DLD1 (cell line): Measurements from ENCODE around the gene PCNX1.

ENCODE experiments used
- in situ Hi-C: cut with HindIII; loops from 2 replicates; pipeline ENCODE4 v1.10.0; 2017; ENCODE audit warnings: low sequenced_read_pairs

Gene PCNX1

DNA sequence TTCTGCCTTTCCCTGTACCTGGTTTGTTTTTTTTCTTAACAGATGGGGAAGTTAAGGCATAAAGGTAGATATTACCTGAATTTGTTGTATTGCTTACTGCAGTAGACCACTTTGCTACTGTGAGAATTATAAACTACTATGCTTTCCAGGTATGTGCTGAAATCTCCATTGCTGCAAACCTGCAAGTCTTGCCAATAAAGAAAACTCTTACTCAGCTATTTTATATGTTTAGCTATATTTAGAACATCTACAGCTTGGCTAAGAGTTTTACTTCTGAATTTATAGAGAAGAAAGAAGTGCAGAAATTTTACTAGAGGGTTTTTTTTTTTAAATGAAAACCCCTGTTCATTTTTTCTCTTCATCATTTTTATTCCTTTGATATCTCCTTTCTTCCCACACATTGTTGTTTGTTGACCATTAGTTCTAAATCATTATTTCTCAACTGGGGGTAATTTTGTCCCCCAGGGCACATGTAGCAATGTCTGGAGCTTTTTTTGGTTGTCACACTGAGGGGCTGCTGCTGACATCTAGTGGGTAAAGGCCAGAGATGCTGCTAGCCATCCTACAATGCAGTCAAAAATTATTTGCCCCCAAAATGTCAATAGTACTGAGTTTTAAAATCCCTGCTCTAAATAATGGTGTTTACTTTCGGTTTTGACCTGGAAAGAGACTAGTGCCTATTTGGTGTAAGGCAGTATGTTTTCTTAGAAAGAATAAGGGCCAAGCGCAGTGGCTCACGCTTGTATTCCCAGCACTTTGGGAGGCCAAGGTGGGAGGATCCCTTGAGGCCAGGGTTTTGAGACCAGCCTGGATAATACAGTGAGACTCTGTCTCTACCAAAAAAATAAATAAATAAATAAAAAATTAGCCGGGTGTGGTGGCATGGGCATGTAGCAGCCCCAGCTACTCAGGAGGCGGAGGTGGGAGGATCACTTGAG is 48.6 kb downstream of the PCNX1 start:
- in situ Hi-C loops = no loop called here

DNA sequence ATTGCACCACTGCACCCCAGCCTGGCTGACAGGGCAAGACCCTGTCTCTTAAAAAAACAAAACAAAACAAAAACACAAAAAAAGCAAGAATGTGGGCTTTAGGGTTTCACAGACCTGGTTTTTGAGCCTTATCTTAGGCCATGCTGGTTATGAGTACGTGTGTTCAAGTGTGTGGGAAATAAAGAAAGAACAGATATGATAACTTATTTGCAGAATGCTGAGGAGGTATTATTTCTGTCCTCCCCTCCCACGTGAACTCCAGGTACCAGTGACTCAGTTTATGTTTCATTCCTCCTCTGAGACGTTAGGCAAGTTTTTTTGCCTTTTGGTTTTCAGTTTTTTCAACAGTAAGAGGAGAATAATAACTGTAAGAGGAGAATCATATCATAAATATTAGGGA is 49.3 kb downstream of the PCNX1 start:
- in situ Hi-C loops = no loop called here

DNA sequence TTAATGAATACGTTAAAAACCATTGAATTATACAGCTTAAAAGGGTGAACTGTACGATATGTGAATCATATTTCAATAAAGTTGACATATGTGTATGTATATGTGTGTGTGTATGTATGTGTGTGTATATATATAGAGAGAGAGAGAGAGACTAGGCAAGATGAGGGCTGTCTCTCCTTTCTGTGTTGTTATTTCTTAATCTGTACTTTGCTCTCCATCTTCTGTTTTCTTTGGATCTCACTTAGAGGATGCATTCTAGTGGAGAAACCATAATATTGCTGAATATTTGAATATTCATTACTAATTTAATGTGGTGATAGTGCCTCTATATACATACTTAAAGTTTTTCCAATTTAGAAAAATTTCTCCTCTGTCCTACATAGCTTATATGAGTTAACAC is 50.5 kb downstream of the PCNX1 start:
- in situ Hi-C loops = no loop called here

GRCh38 chr14:70962935-70963334 is 55.7 kb downstream of the PCNX1 start:
- in situ Hi-C loops = no loop called here

DNA sequence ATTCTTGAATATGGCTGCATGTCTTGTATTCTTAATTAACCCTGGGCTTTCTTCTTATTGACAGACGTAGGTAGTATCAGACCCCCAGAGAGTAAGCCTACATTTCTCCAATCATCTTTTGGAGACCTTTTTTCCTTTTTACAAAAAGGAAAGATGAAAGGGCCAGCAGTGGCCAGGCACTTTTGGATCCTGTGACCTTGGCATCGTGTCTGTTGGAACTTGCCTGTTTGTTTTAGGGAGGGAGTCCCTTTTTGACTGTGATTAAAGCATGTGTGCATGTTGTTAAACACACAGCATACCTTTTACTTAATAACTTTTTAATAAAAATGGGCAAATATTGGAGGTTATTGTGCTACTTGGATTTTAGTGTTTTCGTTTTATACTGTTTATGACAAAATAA is 57.2 kb downstream of the PCNX1 start:
- in situ Hi-C loops = no loop called here

- in situ Hi-C loops = no loop called here
Measured at GRCh38 chr14:70971560-70971959, 64.3 kb downstream of the PCNX1 start.

- in situ Hi-C loops = no loop called here
Measured at GRCh38 chr14:70972107-70972976, 65.1 kb downstream of the PCNX1 start.

- in situ Hi-C loops = no loop called here
Measured at GRCh38 chr14:70976591-70976990, 69.3 kb downstream of the PCNX1 start.

DNA sequence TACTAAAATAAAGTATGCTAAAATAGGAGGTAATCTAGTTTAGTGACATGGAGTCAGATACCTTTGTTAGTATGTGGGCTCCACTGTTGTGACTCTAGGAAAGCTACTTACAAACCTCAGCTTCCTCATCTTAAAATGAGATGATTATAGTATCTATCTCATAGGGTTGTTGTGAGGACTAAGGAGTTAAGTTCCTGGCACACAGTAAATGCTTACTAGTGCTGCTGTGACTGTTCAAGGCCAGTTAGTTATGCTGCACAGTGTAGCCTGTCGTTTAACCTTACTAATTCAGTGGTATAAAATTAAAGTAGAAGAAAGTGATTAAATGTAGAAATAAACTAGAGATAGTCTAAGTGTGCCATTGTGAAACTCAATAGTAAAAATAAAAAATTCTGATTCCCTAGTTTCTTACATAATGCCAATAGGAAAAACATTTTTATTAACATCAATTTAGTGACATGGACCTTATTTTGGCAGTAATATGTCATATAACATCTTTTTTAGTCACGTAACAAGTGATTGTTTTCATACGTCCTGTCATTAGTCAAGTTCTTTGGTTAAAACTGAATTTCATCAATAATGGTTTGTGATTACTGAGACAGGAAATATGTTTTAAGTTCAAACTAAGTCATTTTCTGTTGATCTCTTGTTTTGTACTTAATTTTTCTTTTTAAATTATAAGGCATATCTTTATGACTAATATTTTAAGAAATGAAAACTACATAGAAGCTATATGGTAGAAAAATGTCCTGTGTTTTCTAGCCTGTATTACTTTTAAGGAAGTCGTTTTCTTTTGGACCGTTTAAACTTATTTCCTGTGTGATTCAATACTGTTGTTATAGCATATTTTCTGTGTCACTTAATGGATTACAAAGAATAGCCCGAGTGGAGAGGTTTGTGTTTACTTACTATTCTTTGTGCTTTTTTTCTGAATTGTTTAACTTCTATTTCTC is 74.0 kb downstream of the PCNX1 start:
- in situ Hi-C loops = no loop called here

- in situ Hi-C loops = no loop called here
Measured at GRCh38 chr14:70982200-70982599, 74.9 kb downstream of the PCNX1 start.

DNA sequence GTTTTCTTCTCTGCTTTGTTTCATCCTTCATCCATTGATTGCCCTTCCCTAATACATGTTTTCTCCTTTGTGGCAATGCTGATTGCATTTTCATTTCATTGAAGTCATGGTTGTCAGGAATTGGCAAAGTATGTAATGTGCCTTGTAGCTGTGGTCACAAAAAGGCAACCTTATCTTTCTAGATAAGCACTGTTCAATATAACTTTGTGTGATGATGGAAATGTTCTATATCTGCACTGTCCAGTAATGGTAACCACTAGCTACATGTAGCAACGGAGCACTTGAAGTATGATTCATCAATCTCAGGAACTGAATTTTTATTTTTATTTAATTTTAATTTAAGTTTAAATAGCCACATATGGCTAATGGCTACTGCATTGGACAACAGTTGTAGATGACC is 79.8 kb downstream of the PCNX1 start:
- in situ Hi-C loops = no loop called here

DNA sequence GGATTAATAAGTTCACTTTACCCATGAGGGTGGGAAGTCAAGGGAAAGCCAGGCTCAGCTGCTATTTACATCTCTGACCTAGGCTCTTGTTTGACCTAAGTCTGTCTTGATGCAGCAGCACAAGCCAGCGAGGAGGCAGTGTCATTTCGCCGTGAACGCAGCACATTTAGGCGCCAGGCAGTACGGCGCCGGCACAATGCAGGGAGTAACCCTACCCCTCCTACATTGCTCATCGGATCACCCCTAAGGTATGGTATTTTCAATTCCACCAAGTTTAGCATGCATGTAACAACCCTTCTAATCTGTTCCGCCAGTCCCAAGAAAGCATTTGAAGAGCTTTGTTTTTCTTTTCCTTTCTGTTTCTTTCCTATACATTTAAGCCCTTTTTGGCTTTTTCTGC is 81.2 kb downstream of the PCNX1 start:
- in situ Hi-C loops = no loop called here

DNA sequence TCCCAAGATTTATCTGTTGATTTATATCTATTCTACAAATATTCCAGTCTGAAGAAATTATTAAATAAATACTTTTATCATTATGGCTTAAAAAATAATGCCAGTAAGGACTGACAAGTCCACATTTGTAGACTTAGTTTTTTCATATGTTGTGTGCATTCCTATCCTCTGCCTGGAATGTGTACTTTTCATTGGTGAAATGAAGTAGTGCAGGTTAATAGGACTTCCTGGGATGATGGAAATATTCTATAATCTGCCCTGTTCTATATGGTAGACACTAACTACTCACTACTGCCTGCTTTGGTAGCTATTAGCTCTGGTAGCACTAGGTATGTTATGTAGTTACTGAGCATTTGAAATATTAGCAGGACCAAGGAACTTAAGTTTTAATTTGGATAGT is 86.7 kb downstream of the PCNX1 start:
- in situ Hi-C loops = no loop called here

- in situ Hi-C loops = no loop called here
Measured at GRCh38 chr14:70995211-70995610, 88.0 kb downstream of the PCNX1 start.

DNA sequence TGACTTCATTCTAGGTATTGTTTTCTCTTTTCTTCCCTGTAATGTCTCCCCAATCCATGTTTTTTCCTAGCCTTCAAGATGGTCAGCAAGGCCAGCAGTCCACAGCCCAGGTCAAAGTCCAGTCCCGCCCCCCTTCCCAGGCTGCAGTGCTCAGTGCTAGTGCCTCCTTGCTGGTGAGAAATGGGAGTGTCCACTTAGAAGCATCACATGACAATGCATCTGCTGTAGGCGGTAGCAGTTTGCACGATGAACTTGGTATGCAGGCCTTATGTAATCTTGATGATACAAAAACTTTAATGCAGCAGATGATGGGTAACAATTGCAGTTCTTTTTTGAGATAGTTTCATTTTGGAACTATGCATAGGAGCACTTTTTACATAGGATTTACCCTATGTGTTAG is 88.4 kb downstream of the PCNX1 start:
- in situ Hi-C loops = no loop called here

DNA sequence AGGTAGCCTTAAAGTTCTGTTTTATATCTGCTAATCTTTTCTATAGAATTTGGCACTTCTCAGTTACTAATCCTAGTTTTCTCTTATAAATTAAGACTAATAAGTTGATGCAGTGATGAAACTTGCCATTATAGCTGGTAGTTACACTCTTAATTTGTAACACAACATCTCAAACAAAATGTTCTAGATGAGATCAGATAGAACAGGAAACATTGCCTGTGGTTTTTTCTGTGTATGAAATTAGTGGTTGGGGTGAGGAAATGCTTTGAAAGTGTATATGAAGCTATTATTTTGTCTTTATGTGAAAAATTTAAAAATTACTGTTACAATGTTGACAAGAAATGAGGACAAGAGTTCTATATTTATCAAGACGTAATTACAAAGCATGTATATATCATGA is 91.9 kb downstream of the PCNX1 start:
- in situ Hi-C loops = no loop called here

DNA sequence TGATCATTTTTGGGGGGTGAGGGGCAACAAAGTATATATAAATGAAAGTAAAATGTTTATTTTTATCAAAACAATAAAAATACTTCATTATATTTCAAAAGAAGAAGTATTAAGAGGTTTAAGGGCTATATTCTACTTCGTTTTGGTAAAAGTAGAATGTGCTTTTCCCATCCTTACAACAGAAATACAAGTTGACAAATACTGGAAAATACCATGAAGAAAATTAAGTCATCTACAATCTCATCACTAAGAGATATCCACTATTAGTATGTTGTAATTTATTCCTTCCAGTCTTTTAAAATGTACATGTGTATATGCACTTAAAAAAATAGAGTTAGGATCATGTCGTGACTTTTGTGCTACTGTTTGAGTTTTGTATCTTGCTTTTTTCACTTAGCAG is 92.8 kb downstream of the PCNX1 start:
- in situ Hi-C loops = no loop called here

DNA sequence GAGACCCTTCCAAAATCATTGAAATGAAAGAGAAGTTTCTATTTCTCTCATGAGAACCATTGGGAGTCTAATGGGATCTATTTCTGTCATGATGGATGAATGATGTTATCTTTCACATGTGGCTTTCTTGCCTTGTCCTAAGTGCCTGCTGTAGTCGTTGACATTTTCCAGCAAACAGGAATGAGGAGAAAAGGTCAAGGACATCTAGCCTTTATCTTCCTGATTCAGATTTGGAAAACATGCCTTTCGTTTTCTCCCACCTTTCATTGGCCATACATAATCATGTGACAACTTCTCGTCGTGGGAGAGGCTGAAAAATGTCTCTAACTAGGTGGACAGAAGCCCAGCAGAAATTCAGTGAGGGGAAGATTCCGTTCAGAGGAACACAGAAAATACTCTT is 94.5 kb downstream of the PCNX1 start:
- in situ Hi-C loops = no loop called here

GRCh38 chr14:71003156-71003555 is 95.9 kb downstream of the PCNX1 start:
- in situ Hi-C loops = no loop called here

DNA sequence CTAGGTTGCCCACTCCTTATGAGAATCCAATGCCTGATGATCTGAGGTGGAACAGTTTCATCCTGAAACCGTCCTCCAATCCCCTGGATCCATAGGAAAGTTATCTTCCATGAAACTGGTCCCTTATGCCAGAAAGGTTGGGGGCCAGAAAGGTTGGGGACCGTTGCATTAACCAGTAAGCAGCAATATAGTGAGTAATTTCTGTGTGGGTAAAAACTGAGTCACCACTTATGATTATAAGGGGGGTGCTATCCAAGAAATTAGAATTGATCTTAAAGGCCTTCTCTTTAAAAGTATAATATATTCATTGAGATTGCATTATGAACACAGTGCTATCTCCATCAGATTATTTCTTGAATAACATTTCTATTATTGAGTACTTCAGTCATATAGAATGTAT is 97.2 kb downstream of the PCNX1 start:
- in situ Hi-C loops = no loop called here

DNA sequence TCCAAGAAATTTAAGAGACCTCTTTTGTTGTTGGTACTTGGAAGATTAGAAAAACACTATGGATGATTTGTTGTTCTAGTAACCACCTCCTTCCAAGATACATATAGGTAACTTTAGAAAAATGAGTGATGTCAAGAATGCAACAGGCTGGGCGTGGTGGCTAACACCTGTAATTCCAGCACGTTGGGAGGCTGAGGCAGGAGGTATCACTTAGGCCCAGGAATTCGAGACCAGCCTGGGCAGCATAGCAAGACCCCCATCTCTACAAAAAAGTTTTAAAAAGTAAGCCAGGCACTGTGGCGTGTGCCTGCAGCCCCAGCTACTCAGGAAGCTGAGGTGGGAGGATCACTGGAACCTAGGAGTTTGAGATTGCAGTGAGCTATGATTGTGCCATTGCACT is 97.8 kb downstream of the PCNX1 start:
- in situ Hi-C loops = no loop called here
